HEK293 (cell line): ENCODE results near the gene CRTC1.

ENCODE experiments used
- YY1 ChIP-seq: fragments of 450-650 bp; formaldehyde crosslinking; IDR thresholded peaks from 2 replicates; pipeline ENCODE4 v1.5.1; 2018; ENCODE audit warnings: missing biosample characterization, missing genetic modification characterization
- ZNF184 ChIP-seq: fragments of 450-650 bp; IDR thresholded peaks from 2 replicates; pipeline ENCODE4 v1.5.1; 2018; ENCODE audit warnings: missing biosample characterization, mild to moderate bottlenecking, missing genetic modification characterization
- ZNF391 ChIP-seq: fragments of 450-650 bp; formaldehyde crosslinking; IDR thresholded peaks from 2 replicates; pipeline ENCODE4 v1.5.1; 2016; ENCODE audit warnings: low read depth, missing biosample characterization, missing genetic modification characterization, borderline replicate concordance
- ZNF600 ChIP-seq: fragments of 450-650 bp; formaldehyde crosslinking; IDR thresholded peaks from 2 replicates; pipeline ENCODE4 v1.5.1; 2016; ENCODE audit warnings: missing biosample characterization, missing genetic modification characterization
- ZNF670 ChIP-seq: fragments of 450-650 bp; formaldehyde crosslinking; IDR thresholded peaks from 2 replicates; pipeline ENCODE4 v1.5.1; 2016; ENCODE audit warnings: missing biosample characterization, missing genetic modification characterization, low read depth

GRCh38 chr19:18790566-18791314 is 107.3 kb downstream of the CRTC1 start, which contains the start of gene COMP:
- TF ChIP-seq ZNF184: no peak
- TF ChIP-seq ZNF600 (tag by site-specific recombination): no peak
- TF ChIP-seq ZNF391 (tag by site-specific recombination): no peak
- TF ChIP-seq ZNF670 (tag by site-specific recombination): no peak
- TF ChIP-seq YY1 (tag by site-specific recombination): no peak
